ENCODE results near the gene SEPTIN11.

DNA sequence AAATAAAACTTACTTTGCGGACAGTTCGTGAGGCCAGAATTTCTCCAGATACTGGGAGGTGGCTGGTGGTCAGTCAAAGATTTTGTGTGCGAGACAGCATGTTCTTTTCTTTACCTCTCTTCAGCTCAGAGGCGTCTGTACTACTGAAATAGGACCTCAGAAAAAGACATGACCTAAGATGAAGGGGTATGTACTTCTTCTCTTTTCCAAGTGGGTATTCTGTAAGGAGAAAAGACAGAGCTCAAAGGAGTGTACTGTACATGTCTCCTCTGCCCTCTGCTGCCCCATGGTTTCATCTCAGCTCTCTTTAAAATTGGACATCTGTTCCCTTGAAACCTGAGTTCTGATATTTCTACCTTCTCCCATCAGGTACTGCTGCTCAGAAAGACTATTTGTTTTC, 38.1 kb downstream of the SEPTIN11 start:
- TF ChIP-seq, protein P1, sequence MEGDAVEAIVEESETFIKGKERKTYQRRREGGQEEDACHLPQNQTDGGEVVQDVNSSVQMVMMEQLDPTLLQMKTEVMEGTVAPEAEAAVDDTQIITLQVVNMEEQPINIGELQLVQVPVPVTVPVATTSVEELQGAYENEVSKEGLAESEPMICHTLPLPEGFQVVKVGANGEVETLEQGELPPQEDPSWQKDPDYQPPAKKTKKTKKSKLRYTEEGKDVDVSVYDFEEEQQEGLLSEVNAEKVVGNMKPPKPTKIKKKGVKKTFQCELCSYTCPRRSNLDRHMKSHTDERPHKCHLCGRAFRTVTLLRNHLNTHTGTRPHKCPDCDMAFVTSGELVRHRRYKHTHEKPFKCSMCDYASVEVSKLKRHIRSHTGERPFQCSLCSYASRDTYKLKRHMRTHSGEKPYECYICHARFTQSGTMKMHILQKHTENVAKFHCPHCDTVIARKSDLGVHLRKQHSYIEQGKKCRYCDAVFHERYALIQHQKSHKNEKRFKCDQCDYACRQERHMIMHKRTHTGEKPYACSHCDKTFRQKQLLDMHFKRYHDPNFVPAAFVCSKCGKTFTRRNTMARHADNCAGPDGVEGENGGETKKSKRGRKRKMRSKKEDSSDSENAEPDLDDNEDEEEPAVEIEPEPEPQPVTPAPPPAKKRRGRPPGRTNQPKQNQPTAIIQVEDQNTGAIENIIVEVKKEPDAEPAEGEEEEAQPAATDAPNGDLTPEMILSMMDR (tag by site-specific recombination; IDR thresholded peaks at IDR 0.05) = no peak
- no peak for TF ChIP-seq PRDM1 (tag by site-specific recombination; IDR thresholded peaks at IDR 0.05)
- no peak for TF ChIP-seq REST (tag by site-specific recombination; IDR thresholded peaks at IDR 0.05)
- no peak for TF ChIP-seq ZNF274 (IDR thresholded peaks at IDR 0.05; ENCODE audit: low read length)
- TF ChIP-seq ZNF274 (tag by site-specific recombination; IDR thresholded peaks at IDR 0.05; ENCODE audit: borderline replicate concordance) = no peak
- no peak for TF ChIP-seq ZBTB44 (tag by site-specific recombination; IDR thresholded peaks at IDR 0.05)
- no peak for TF ChIP-seq BCL11A (tag by site-specific recombination; IDR thresholded peaks at IDR 0.05; ENCODE audit: low read depth)
- no peak for TF ChIP-seq ZFP37 (tag by site-specific recombination; IDR thresholded peaks at IDR 0.05)
- TF ChIP-seq YY1 (tag by site-specific recombination; IDR thresholded peaks at IDR 0.05) = no peak
- TF ChIP-seq ZNF211 (tag by site-specific recombination; IDR thresholded peaks at IDR 0.05; ENCODE audit: low read depth) = no peak
- no peak for TF ChIP-seq TSHZ1 (tag by site-specific recombination; IDR thresholded peaks at IDR 0.05; ENCODE audit: borderline replicate concordance)
- no peak for TF ChIP-seq ZNF623 (tag by site-specific recombination; IDR thresholded peaks at IDR 0.05)
- no peak for TF ChIP-seq ZNF37A (tag by site-specific recombination; IDR thresholded peaks at IDR 0.05)
- TF ChIP-seq, protein P2, sequence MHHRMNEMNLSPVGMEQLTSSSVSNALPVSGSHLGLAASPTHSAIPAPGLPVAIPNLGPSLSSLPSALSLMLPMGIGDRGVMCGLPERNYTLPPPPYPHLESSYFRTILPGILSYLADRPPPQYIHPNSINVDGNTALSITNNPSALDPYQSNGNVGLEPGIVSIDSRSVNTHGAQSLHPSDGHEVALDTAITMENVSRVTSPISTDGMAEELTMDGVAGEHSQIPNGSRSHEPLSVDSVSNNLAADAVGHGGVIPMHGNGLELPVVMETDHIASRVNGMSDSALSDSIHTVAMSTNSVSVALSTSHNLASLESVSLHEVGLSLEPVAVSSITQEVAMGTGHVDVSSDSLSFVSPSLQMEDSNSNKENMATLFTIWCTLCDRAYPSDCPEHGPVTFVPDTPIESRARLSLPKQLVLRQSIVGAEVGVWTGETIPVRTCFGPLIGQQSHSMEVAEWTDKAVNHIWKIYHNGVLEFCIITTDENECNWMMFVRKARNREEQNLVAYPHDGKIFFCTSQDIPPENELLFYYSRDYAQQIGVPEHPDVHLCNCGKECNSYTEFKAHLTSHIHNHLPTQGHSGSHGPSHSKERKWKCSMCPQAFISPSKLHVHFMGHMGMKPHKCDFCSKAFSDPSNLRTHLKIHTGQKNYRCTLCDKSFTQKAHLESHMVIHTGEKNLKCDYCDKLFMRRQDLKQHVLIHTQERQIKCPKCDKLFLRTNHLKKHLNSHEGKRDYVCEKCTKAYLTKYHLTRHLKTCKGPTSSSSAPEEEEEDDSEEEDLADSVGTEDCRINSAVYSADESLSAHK (tag by site-specific recombination; IDR thresholded peaks at IDR 0.05) = no peak
- no peak for TF ChIP-seq ZNF121 (tag by site-specific recombination; IDR thresholded peaks at IDR 0.05)
